Mesenchymal stem cell (in vitro differentiated cells and primary cell): ENCODE measurements around the gene AMIGO2.

Experiments used
- DNase-seq: peaks from one replicate; pipeline ENCODE4 v3.0.0-alpha.2; 2013
- H2AFZ ChIP-seq: one replicate; pipeline ENCODE4 v1.6.1; 2013; ENCODE audit warnings: low read depth, mild to moderate bottlenecking, control low read depth, inconsistent platforms, low read length, moderate library complexity
- H2AK5ac ChIP-seq: 2 replicates; pipeline ENCODE4 v1.6.1; 2013; ENCODE audit warnings: low read length, moderate library complexity, mild to moderate bottlenecking, inconsistent platforms; ENCODE audit not compliant: severe bottlenecking
- H2BK120ac ChIP-seq: one replicate; pipeline ENCODE4 v1.6.1; 2013; ENCODE audit warnings: low read depth, mild to moderate bottlenecking, inconsistent platforms, low read length, moderate library complexity
- H2BK12ac ChIP-seq, 2 experiments: one replicate each; pipeline ENCODE4 v1.6.1; 2013; ENCODE audit warnings: inconsistent platforms in 2 of 2, low read length in 2 of 2, mild to moderate bottlenecking in 2 of 2, moderate library complexity in 2 of 2, control low read depth in 1 of 2
- H2BK15ac ChIP-seq: one replicate; pipeline ENCODE4 v1.6.1; 2013; ENCODE audit warnings: mild to moderate bottlenecking, low read depth, inconsistent platforms; ENCODE audit not compliant: poor library complexity, severe bottlenecking
- H2BK5ac ChIP-seq: 2 replicates; pipeline ENCODE4 v1.6.1; 2013; ENCODE audit warnings: low read depth, mild to moderate bottlenecking, low read length, control low read depth, inconsistent platforms; ENCODE audit not compliant: poor library complexity, severe bottlenecking
- H3K14ac ChIP-seq, 2 experiments: one replicate each; pipeline ENCODE4 v1.6.1; 2013; ENCODE audit warnings: inconsistent platforms in 2 of 2, low read length in 2 of 2, control low read depth in 1 of 2, mild to moderate bottlenecking in 1 of 2, moderate library complexity in 1 of 2
- H3K18ac ChIP-seq, 2 experiments: one replicate each; pipeline ENCODE4 v1.6.1; 2013; ENCODE audit warnings: inconsistent platforms in 2 of 2, low read length in 2 of 2, control low read depth in 1 of 2, low read depth in 1 of 2, mild to moderate bottlenecking in 1 of 2
- H3K23ac ChIP-seq, 2 experiments: one replicate each; pipeline ENCODE4 v1.6.1; 2013; ENCODE audit warnings: inconsistent platforms in 2 of 2, low read length in 2 of 2, mild to moderate bottlenecking in 2 of 2, moderate library complexity in 2 of 2, control low read depth in 1 of 2
- H3K27ac ChIP-seq: 2 replicates; pipeline ENCODE4 v1.5.1; 2013; ENCODE audit warnings: mild to moderate bottlenecking, moderate library complexity, low read length, control low read depth, inconsistent platforms; ENCODE audit not compliant: poor library complexity, severe bottlenecking
- H3K27me3 ChIP-seq, 2 experiments: 2 replicates each; pipeline versions ENCODE4 v1.6.1 to v1.7.0; 2013; ENCODE audit warnings: low read length in 2 of 2, mild to moderate bottlenecking in 2 of 2, moderate library complexity in 2 of 2, control low read depth in 1 of 2, inconsistent platforms in 1 of 2; ENCODE audit not compliant: control insufficient read depth in 1 of 2, insufficient read depth in 1 of 2
- H3K36me3 ChIP-seq, 2 experiments: 2 replicates each; pipeline versions ENCODE4 v1.6.1 to v1.7.0; 2013; ENCODE audit warnings: low read length in 2 of 2, control low read depth in 1 of 2, inconsistent platforms in 1 of 2, low read depth in 1 of 2, mild to moderate bottlenecking in 1 of 2; ENCODE audit not compliant: insufficient read depth in 2 of 2, control insufficient read depth in 1 of 2
- H3K4ac ChIP-seq, 2 experiments: one replicate each; pipeline ENCODE4 v1.6.1; 2013; ENCODE audit warnings: inconsistent platforms in 2 of 2, low read length in 2 of 2, mild to moderate bottlenecking in 2 of 2, moderate library complexity in 2 of 2, control low read depth in 1 of 2, low read depth in 1 of 2
- H3K4me1 ChIP-seq: 2 replicates; pipeline ENCODE4 v1.6.1; 2013; ENCODE audit warnings: low read depth, low read length, control low read depth; ENCODE audit not compliant: control insufficient read depth, insufficient read depth
- H3K4me2 ChIP-seq: 2 replicates; pipeline ENCODE4 v1.6.1; 2013; ENCODE audit warnings: low read length, mild to moderate bottlenecking, inconsistent platforms; ENCODE audit not compliant: poor library complexity, severe bottlenecking
- H3K4me3 ChIP-seq, 2 experiments: 2 replicates each; pipeline versions ENCODE4 v1.5.1 to v1.7.0; 2013; ENCODE audit warnings: low read length in 2 of 2, mild to moderate bottlenecking in 2 of 2, control low read depth in 1 of 2, low read depth in 1 of 2; ENCODE audit not compliant: insufficient read depth in 1 of 2
- H3K79me1 ChIP-seq: replicated peaks from 2 replicates; pipeline ENCODE4 v1.6.1; 2013; ENCODE audit warnings: mild to moderate bottlenecking, control low read depth, low read length, inconsistent platforms; ENCODE audit not compliant: poor library complexity, severe bottlenecking
- H3K9ac ChIP-seq: 2 replicates; pipeline ENCODE4 v1.7.0; 2013; ENCODE audit warnings: mild to moderate bottlenecking, low read length, moderate library complexity
- H3K9me3 ChIP-seq: 2 replicates; pipeline ENCODE4 v1.7.0; 2013; ENCODE audit warnings: mild to moderate bottlenecking, low read length; ENCODE audit not compliant: control insufficient read depth
- H4K8ac ChIP-seq: one replicate; pipeline ENCODE4 v1.6.1; 2013; ENCODE audit warnings: inconsistent platforms, mild to moderate bottlenecking, low read length, moderate library complexity
- H4K91ac ChIP-seq: one replicate; pipeline ENCODE4 v1.6.1; 2013; ENCODE audit warnings: mild to moderate bottlenecking, low read length, inconsistent platforms
- WGBS: methylation state at CpG from one replicate; pipeline ENCODE4 v1.1.7; 2013; ENCODE audit warnings: mixed read lengths; 5-methylcytosine and 5-hydroxymethylcytosine counted together

Gene AMIGO2

DNA sequence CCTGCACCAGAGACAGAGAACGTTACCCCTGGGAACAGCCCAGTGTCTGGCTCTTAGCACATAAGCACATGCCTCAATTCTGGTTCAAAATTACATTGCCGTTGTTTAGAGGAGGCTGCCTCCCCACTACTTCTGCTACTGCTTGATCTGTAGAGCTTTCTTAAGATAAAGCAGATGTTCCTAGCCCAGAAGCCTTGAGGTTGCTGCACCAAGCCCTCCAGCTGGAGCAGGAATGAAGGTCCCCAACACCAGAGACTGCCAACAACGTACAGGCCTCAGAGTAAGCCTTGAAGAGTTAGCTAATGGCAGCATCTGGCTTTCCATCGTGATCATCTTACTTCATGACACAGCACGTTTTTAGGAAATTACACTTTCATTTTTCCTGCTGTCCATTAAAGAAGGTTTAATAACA is 34.7 kb upstream of the AMIGO2 start:
- 79% methylated on average over 3 of the region's 5 CpGs for WGBS
- Histone ChIP-seq H3K36me3 (no peaks in the 10 kb centered on the region), H2BK15ac (no peak overlapping the region), H3K9me3 (no peaks in the 10 kb centered on the region), H3K79me1 (no peaks in the 10 kb centered on the region), H2BK120ac (no peak overlapping the region), H3K4me1 (no peaks in the 10 kb centered on the region), H3K4me2 (no peak overlapping the region), H3K4ac (no peak overlapping the region), H3K9ac (no peak overlapping the region), H3K4me3 (no peak overlapping the region), H2BK5ac (no peak overlapping the region), H2AFZ (no peak overlapping the region), H4K8ac (peak overlapping the region; percentile 54), H3K27me3 (no peaks in the 10 kb centered on the region), H3K18ac (no peak overlapping the region), H2BK12ac (peak overlapping the region in 1 of 2 experiments; percentile 66), H4K91ac (no peak overlapping the region), H3K23ac (no peak overlapping the region), H3K14ac (no peak overlapping the region), H2AK5ac (no peak overlapping the region), H3K27ac (no peak overlapping the region)
- DNase-seq, result no peak

- Histone ChIP-seq H2BK120ac (no peak overlapping the region), H3K4ac (no peak overlapping the region), H3K4me3 (no peak overlapping the region), H3K4me2 (no peak overlapping the region), H3K18ac (no peak overlapping the region), H3K14ac (no peak overlapping the region), H3K9ac (no peak overlapping the region), H3K27me3 (no peaks in the 10 kb centered on the region), H2AFZ (no peak overlapping the region), H3K9me3 (no peaks in the 10 kb centered on the region), H4K8ac (no peak overlapping the region), H2BK5ac (no peak overlapping the region), H4K91ac (no peak overlapping the region), H2BK12ac (no peak overlapping the region), H2BK15ac (no peak overlapping the region), H3K36me3 (no peaks in the 10 kb centered on the region), H2AK5ac (no peak overlapping the region), H3K27ac (no peak overlapping the region), H3K4me1 (no peaks in the 10 kb centered on the region), H3K23ac (no peak overlapping the region), H3K79me1 (no peaks in the 10 kb centered on the region)
- WGBS, result 83% methylated on average over 2 of the region's 2 CpGs
- DNase-seq, result no peak
These were observed 32.9 kb upstream of the AMIGO2 start for GRCh38 chr12:47112679-47113078.

DNA sequence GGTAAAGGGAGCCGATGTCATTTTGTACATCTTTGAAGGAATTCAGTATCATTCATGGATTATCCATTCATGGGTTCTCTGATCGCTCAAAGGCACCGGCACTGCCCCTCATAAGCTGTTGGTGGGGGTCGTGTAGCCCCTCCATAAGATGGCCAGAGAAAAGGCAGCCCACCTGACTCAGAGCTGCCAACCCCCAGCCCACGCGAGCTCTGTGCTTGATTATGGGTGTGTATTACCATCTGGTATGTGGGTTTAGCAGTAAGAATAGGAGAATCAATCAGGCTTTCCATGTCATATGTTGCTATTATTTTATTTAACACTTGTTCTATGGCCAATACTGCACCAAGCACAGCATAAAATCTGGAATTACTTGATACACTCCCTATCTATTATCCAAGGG is 32.1 kb upstream of the AMIGO2 start:
- Histone ChIP-seq H4K91ac (no peak overlapping the region), H3K9me3 (no peaks in the 10 kb centered on the region), H3K23ac (no peak overlapping the region), H2BK120ac (no peak overlapping the region), H3K4me3 (no peak overlapping the region), H3K4me1 (no peaks in the 10 kb centered on the region), H3K4ac (no peak overlapping the region), H3K27me3 (no peaks in the 10 kb centered on the region), H3K14ac (no peak overlapping the region), H2BK5ac (no peak overlapping the region), H2BK15ac (no peak overlapping the region), H2AFZ (no peak overlapping the region), H3K27ac (no peak overlapping the region), H3K36me3 (no peaks in the 10 kb centered on the region), H3K18ac (no peak overlapping the region), H3K9ac (no peak overlapping the region), H2AK5ac (no peak overlapping the region), H2BK12ac (no peak overlapping the region), H3K79me1 (no peaks in the 10 kb centered on the region), H4K8ac (no peak overlapping the region), H3K4me2 (no peak overlapping the region)
- 86% methylated on average over 4 of the region's 6 CpGs for WGBS
- no peak for DNase-seq

DNA sequence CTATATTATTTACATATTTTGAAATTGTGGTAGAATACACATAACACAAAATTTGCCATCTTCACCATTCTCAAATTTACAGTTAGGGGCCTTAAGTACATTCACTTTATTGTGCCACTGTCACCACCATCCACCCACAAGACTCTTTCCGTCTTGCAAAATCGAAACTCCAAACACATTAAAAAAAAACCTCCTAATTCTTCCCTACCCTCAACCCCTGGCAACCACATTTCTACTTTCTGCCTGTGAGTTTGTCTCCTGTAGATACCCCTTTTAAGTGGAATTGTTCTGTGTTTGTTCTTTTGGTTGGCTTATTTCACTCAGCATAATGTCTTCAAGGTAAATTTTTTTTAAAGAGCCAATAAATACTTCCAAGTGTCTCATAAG is 31.6 kb upstream of the AMIGO2 start:
- H3K9me3 ChIP-seq, result no peaks in the 10 kb centered on the region

More for the DNA sequence above, 31.6 kb upstream of the AMIGO2 start:
- Histone ChIP-seq H3K27me3 (no peaks in the 10 kb centered on the region), H2BK120ac (no peak overlapping the region), H3K4me3 (no peak overlapping the region), H2BK5ac (no peak overlapping the region), H2BK12ac (no peak overlapping the region), H2BK15ac (no peak overlapping the region), H3K79me1 (no peaks in the 10 kb centered on the region), H3K18ac (no peak overlapping the region), H3K23ac (no peak overlapping the region), H4K8ac (no peak overlapping the region), H2AFZ (no peak overlapping the region), H3K14ac (no peak overlapping the region), H3K4me2 (no peak overlapping the region), H3K4me1 (no peaks in the 10 kb centered on the region), H3K36me3 (no peaks in the 10 kb centered on the region), H4K91ac (no peak overlapping the region), H3K9ac (no peak overlapping the region), H3K27ac (no peak overlapping the region), H3K4ac (no peak overlapping the region), H2AK5ac (no peak overlapping the region)
- no peak for DNase-seq
- WGBS, result 91% methylated on average over 2 of the region's 2 CpGs
